Endothelial cell of umbilical vein (primary cell): ENCODE measurements around the gene DOCK1. TPM values are rescaled to one million over a fixed set of nuclear protein-coding genes. Genes with fewer than 3 reads are reported as not detected.

Experiments
- BruUV-seq: library from RNA; stranded (reverse); fragments of 400-500 nt; replicated peaks from 2 replicates; lab custom pipeline; 2021; lab: Mats Ljungman, UMichigan
- CTCF ChIA-PET: fragments of 300-600, 350-600 bp; sonication (Branson Sonifier 250); formaldehyde crosslinking; loops from one replicate; lab custom pipeline; 2021; ENCODE audit warnings: antibody characterized with exemption, inconsistent platforms; lab: Charles Lee
- POLR2A ChIA-PET: fragments of 300-600, 350-600 bp; sonication (Branson Sonifier 250); formaldehyde crosslinking; loops from one replicate; lab custom pipeline; 2021; ENCODE audit warnings: antibody characterized with exemption, inconsistent platforms; lab: Charles Lee
- DNase-seq: peaks from one replicate; pipeline ENCODE4 v3.0.0-alpha.2; 2011; ENCODE audit warnings: low read depth, low spot score
- FAIRE-seq: peaks from 2 replicates; lab custom pipeline; 2011; peaks lifted over from hg19 to GRCh38; lab: Jason Lieb, UNC
- H2AFZ ChIP-seq: 2 replicates; pipeline ENCODE4 v1.6.0; 2012; ENCODE audit warnings: low read depth, low read length, control low read depth, inconsistent platforms
- H3K27ac ChIP-seq: 2 replicates; pipeline ENCODE4 v1.5.1; 2011; ENCODE audit warnings: low read depth, mild to moderate bottlenecking, control low read depth, low read length, moderate library complexity; ENCODE audit not compliant: insufficient read depth
- H3K27me3 ChIP-seq, 2 experiments: 2 replicates each; pipeline versions ENCODE4 v1.6.0 to v1.6.1; 2011; ENCODE audit warnings: low read length in 2 of 2, mixed read lengths in 1 of 2; ENCODE audit not compliant: control insufficient read depth in 2 of 2, insufficient read depth in 2 of 2
- H3K36me3 ChIP-seq, 2 experiments: 2 replicates in 1 of 2; 3 replicates in 1 of 2; pipeline ENCODE4 v1.5.1; 2011; ENCODE audit warnings: low read length in 2 of 2, mild to moderate bottlenecking in 1 of 2, moderate library complexity in 1 of 2; ENCODE audit not compliant: control insufficient read depth in 2 of 2, insufficient read depth in 2 of 2; ENCODE audit errors: extremely low read depth in 1 of 2
- H3K4me1 ChIP-seq: 3 replicates; pipeline ENCODE4 v1.5.1; 2011; ENCODE audit warnings: mild to moderate bottlenecking, low read length; ENCODE audit not compliant: control insufficient read depth, insufficient read depth; ENCODE audit errors: extremely low read depth
- H3K4me2 ChIP-seq: 2 replicates; pipeline ENCODE4 v1.6.1; 2011; ENCODE audit warnings: low read length, control low read depth, mixed read lengths; ENCODE audit not compliant: insufficient read depth
- H3K4me3 ChIP-seq, 3 experiments: fragments of 200-600 bp in 1 of 3; sonication (generic), shearing (Covaris generic) in 1 of 3; replicated peaks in 1 of 3; 2 replicates each; pipeline ENCODE4 v1.5.1; 2011 to 2016; ENCODE audit warnings: control low read depth in 3 of 3, low read length in 3 of 3, mild to moderate bottlenecking in 2 of 3, inconsistent platforms in 1 of 3, low read depth in 1 of 3, moderate library complexity in 1 of 3; ENCODE audit not compliant: insufficient read depth in 1 of 3
- H3K79me2 ChIP-seq: 2 replicates; pipeline ENCODE4 v1.6.0; 2012; ENCODE audit warnings: low read length, inconsistent platforms; ENCODE audit not compliant: control insufficient read depth, insufficient read depth
- H3K9ac ChIP-seq: replicated peaks from 2 replicates; pipeline ENCODE3; 2011; ENCODE audit warnings: low read length, control low read depth; ENCODE audit not compliant: insufficient read depth; ENCODE audit errors: extremely low read depth
- H3K9me1 ChIP-seq: replicated peaks from 3 replicates; pipeline ENCODE4 v1.6.0; 2011; ENCODE audit warnings: mild to moderate bottlenecking, low read length; ENCODE audit not compliant: control insufficient read depth, insufficient read depth; ENCODE audit errors: extremely low read depth
- H3K9me3 ChIP-seq: replicated peaks from 2 replicates; pipeline ENCODE4 v1.5.1; 2012; ENCODE audit warnings: low read length, inconsistent platforms; ENCODE audit not compliant: control insufficient read depth, insufficient read depth
- H4K20me1 ChIP-seq: replicated peaks from 2 replicates; pipeline ENCODE3; 2011; ENCODE audit warnings: mild to moderate bottlenecking, low read length; ENCODE audit not compliant: control insufficient read depth, insufficient read depth; ENCODE audit errors: extremely low read depth
- EZH2 ChIP-seq: IDR thresholded peaks from 2 replicates; pipeline ENCODE4 v1.6.1; 2012; ENCODE audit warnings: borderline replicate concordance, low read depth, mild to moderate bottlenecking, moderate library complexity, low read length, inconsistent platforms; ENCODE audit not compliant: severe bottlenecking
- FOS ChIP-seq: IDR thresholded peaks from 2 replicates; pipeline ENCODE4 v1.6.1; 2011; ENCODE audit warnings: mild to moderate bottlenecking, low read length, moderate library complexity, borderline replicate concordance; ENCODE audit not compliant: insufficient read depth
- GATA2 ChIP-seq: IDR thresholded peaks from 2 replicates; pipeline ENCODE4 v1.7.0; 2011; ENCODE audit warnings: low read depth, mild to moderate bottlenecking, moderate library complexity, mixed read lengths, low read length; ENCODE audit not compliant: insufficient read length, insufficient read depth
- JUN ChIP-seq: IDR thresholded peaks from 2 replicates; pipeline ENCODE4 v1.6.1; 2011; ENCODE audit warnings: borderline replicate concordance, low read depth; ENCODE audit not compliant: insufficient read length, insufficient read depth
- MYC ChIP-seq: IDR thresholded peaks from one replicate; pipeline ENCODE4 v1.6.1; 2011; ENCODE audit warnings: mild to moderate bottlenecking, low read depth, low read length
- POLR2A ChIP-seq: IDR thresholded peaks from 2 replicates; pipeline ENCODE4 v1.6.1; 2012; ENCODE audit warnings: low read depth, mild to moderate bottlenecking, control low read depth, low read length
- POLR2AphosphoS5 ChIP-seq: IDR thresholded peaks from 2 replicates; pipeline ENCODE4 v1.6.1; 2012; ENCODE audit warnings: low read depth, mild to moderate bottlenecking, control low read depth, low read length, moderate library complexity; ENCODE audit not compliant: insufficient read depth
- dilution Hi-C: fragments of 300-500 bp; cut with MboI; formaldehyde crosslinking; loops from one replicate; pipeline ENCODE4 v1.15.0; 2019; ENCODE audit warnings: low sequenced_read_pairs; ENCODE audit not compliant: extremely low pct_ligation_motif_present
- intact Hi-C: fragments of 100-400 bp; cut with micrococcal nuclease; formaldehyde crosslinking; loops from one replicate; pipeline ENCODE4 v1.10.0; 2022
- polyA plus RNA-seq, 4 experiments: library from polyadenylated mRNA; depleted of rRNA in 3 of 4; stranded (reverse) in 3 of 4; unstranded in 1 of 4; fragments of >200 nt; gene quantifications; 2 replicates each; pipeline versions ENCODE4 v1.2.1 to v1.2.3, GENCODE V29; 2011 to 2012; ENCODE audit warnings: missing spikeins in 1 of 4
- total RNA-seq: library from RNA; stranded (reverse); gene quantifications from 2 replicates; pipeline ENCODE4 v1.2.3, GENCODE V29; 2021
- TF ChIP-seq, protein P1 (sequence below): IDR thresholded peaks from 2 replicates; pipeline ENCODE4 v1.6.1; 2011; ENCODE audit not compliant: insufficient read depth, insufficient read length
- TF ChIP-seq, protein P2 (sequence below), 2 donors: IDR thresholded peaks; 1 replicate in 1 of 2; 2 replicates in 1 of 2; pipeline ENCODE4 v1.5.1; 2011; ENCODE audit warnings: low read length in 2 of 2, mild to moderate bottlenecking in 2 of 2, moderate library complexity in 2 of 2, control low read depth in 1 of 2, inconsistent platforms in 1 of 2, low read depth in 1 of 2; ENCODE audit not compliant: insufficient read depth in 1 of 2; ENCODE audit errors: extremely low read depth in 1 of 2

Gene DOCK1
- total and polyA plus RNA-seq, 2 donors (not counting 3 experiments of a cell fraction or from before 2014, with no cell fraction given) = 22.5 to 83.1 TPM

DNA sequence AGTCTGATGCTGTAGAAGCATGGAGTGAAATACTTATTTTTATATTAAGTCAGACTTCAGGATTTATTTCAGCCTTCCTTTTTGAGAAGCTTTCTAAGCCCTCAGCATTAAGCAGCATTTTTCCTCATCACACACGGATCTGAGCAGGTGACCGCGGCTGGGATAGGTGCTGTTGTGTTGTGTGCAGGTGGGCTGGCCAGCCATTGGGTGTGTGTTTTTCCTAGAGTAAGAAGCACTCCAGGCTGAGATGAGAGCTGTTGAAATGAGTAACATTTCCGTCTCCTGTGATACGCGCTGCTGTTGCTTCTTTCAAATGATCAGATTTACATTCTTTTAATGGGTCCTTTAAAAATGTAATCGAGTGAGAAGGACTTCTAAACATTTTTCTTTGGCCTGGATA is 227.2 kb downstream of the DOCK1 start:
- TF ChIP-seq, protein P1, sequence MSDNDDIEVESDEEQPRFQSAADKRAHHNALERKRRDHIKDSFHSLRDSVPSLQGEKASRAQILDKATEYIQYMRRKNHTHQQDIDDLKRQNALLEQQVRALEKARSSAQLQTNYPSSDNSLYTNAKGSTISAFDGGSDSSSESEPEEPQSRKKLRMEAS = no peak
- TF ChIP-seq, protein P2, sequence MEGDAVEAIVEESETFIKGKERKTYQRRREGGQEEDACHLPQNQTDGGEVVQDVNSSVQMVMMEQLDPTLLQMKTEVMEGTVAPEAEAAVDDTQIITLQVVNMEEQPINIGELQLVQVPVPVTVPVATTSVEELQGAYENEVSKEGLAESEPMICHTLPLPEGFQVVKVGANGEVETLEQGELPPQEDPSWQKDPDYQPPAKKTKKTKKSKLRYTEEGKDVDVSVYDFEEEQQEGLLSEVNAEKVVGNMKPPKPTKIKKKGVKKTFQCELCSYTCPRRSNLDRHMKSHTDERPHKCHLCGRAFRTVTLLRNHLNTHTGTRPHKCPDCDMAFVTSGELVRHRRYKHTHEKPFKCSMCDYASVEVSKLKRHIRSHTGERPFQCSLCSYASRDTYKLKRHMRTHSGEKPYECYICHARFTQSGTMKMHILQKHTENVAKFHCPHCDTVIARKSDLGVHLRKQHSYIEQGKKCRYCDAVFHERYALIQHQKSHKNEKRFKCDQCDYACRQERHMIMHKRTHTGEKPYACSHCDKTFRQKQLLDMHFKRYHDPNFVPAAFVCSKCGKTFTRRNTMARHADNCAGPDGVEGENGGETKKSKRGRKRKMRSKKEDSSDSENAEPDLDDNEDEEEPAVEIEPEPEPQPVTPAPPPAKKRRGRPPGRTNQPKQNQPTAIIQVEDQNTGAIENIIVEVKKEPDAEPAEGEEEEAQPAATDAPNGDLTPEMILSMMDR (IDR thresholded peaks at IDR 0.05; ENCODE audit: extremely low read depth in 1 of 2, insufficient read depth in 1 of 2, low read depth in 1 of 2, low read length in 2 of 2) = no peak
- TF ChIP-seq POLR2AphosphoS5 (no peak), EZH2 (no peak), FOS (no peak), POLR2A (no peak), JUN (no peak), GATA2 (no peak), MYC (no peak)
- DNase-seq (no peak), FAIRE-seq (no peak)
- H3K9me1 ChIP-seq = no peaks in the 10 kb centered on the region
- H4K20me1 ChIP-seq = peaks cover 2% of the 10 kb centered on the region
- ChIA-PET POLR2A (no interaction called here), CTCF (no interaction called here)
- dilution Hi-C loops (no loop called here), intact Hi-C loops (no loop called here)
- H3K79me2 ChIP-seq = no peaks in the 10 kb centered on the region
- no peaks in the 10 kb centered on the region for H3K4me1 ChIP-seq
- no peak overlapping the region for H3K27ac ChIP-seq
- no peak overlapping the region for H3K9ac ChIP-seq
- no peak overlapping the region for H2AFZ ChIP-seq
- H3K9me3 ChIP-seq = no peaks in the 10 kb centered on the region
- no peak overlapping the region for H3K4me3 ChIP-seq
- no peaks in the 10 kb centered on the region for H3K27me3 ChIP-seq
- H3K4me2 ChIP-seq = no peak overlapping the region
- H3K36me3 ChIP-seq = peaks cover 4 to 11% of the 10 kb centered on the region in 2 experiments
- no TSS peak for BruUV-seq
